Measurements from ENCODE around the gene SAMD10.

The SAMD10 gene

DNA sequence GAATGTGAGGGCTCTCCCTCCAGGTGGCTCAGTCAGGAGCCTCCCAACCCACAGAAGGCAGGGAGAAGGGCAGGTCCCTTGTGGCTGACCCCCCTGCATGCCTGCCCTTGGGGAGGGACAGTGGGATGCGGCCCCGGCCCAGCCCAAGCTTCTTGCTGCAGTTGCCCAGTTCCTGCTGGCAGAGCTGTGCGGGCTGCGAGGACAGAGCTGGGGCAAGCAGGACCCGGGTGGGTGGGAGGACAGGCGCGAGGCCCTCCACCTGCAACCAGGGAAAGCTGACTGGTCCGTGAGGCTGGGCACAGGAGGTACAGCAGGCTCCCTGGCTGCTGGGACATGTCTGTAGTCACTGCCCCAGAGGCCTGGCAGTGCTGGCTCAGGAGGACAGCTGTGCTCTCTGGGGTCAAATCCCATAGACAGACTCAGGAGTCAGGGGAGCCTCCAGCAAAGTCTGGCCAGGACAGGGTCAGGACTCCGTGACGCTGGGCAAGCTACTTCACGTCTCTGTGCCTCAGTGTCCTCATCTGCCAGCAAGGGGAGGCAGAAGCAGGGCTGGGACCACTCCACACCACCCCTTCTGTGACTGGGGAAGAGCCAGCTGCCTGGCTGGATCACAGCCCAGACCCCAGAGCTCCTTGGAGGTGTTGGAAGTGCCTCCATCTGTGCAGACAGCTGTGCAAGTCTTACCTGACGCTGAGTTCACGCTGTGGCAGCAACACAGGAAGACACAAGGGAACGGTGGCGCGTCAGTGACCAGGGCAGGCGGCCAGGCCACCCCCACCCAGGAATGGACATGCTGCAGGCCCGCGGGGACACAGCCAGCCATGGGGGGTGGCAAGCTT lies 36.3 kb downstream of the SAMD10 start:
- no peak overlapping the region for H3K4me3 ChIP-seq (replicated peaks; ENCODE audit: low read depth, low read length)
- DNase-seq (ENCODE audit: extremely low read depth, low read depth) = no peak
- TF ChIP-seq, protein P1, sequence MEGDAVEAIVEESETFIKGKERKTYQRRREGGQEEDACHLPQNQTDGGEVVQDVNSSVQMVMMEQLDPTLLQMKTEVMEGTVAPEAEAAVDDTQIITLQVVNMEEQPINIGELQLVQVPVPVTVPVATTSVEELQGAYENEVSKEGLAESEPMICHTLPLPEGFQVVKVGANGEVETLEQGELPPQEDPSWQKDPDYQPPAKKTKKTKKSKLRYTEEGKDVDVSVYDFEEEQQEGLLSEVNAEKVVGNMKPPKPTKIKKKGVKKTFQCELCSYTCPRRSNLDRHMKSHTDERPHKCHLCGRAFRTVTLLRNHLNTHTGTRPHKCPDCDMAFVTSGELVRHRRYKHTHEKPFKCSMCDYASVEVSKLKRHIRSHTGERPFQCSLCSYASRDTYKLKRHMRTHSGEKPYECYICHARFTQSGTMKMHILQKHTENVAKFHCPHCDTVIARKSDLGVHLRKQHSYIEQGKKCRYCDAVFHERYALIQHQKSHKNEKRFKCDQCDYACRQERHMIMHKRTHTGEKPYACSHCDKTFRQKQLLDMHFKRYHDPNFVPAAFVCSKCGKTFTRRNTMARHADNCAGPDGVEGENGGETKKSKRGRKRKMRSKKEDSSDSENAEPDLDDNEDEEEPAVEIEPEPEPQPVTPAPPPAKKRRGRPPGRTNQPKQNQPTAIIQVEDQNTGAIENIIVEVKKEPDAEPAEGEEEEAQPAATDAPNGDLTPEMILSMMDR (IDR thresholded peaks at IDR 0.05; ENCODE audit: low read depth, low read length, missing control alignments) = no peak

DNA sequence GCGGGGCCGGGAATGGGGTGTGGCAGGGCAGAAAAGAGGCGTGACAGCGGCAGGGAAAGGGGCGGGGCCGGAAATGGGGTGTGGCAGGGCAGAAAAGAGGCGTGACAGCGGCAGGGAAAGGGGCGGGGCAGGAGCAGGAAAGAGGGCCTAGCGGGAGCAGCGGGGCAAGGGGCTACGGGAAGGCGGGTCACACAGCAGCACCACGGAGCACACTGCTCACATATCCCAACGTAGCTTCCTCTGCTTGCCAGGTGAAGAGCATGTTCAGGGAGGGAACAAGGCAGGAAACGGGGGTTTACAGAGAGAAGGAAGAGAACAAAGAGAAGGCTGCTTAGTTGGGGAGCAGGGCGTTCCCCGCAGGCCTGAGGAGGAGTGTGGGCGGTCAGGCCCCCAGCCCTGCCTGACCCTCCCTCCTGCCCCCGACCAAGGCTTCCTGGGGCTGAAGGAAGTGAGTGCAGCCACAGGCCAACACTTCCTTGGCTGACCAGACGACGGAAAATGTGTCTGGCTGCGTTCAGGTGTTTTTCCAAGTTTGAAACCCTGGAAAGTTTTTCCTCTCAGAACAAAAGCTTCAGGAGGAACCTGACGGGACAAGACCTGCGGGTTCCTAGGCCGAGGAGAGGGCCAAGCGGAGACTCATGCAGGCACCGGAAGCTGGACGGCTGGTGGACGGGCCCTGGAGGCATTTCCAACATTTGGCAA lies 37.0 kb downstream of the SAMD10 start:
- no peak overlapping the region for H3K4me3 ChIP-seq (replicated peaks; ENCODE audit: low read depth, low read length)
- TF ChIP-seq, protein P1 (IDR thresholded peaks at IDR 0.05; ENCODE audit: low read depth, low read length, missing control alignments) = no peak
- DNase-seq (ENCODE audit: extremely low read depth, low read depth) = no peak

DNA sequence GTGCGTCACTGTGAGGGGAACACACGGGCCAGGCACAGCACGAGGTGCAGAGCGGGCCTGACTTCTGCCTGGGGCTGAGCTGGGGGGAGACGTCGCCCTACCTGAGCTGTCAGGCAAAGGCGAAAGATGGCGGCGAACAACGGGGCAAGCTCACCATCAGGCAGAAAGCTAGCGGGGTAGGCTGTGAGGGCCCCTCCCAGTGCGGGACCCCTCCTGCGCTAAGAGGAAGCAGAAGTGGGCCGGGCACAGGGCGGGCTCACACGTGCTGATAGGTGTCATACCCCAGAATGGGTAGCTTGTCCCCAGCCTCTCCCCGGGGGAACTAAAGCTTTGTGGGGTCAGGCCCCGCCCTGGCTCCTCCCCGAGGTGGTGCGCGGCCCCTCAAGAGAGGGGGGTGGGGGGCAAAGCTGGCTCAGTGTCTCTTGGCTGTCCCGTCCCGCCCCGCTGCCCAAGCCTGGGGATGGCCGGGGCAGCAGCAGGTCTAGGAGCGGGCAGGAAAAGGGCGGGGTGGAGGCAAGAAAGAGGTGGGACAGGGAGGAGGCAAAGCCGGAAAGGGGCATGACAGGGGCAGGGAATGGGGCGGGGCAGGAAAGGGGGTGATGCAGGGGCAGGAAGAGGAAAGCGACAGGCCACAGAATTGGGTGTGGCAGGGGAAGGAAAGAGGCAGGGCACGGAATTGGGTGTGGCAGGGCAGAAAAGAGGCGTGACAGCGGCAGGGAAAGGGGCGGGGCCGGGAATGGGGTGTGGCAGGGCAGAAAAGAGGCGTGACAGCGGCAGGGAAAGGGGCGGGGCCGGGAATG lies 38.0 kb downstream of the SAMD10 start:
- H3K4me3 ChIP-seq (replicated peaks; ENCODE audit: low read depth, low read length) = no peak overlapping the region

DNA sequence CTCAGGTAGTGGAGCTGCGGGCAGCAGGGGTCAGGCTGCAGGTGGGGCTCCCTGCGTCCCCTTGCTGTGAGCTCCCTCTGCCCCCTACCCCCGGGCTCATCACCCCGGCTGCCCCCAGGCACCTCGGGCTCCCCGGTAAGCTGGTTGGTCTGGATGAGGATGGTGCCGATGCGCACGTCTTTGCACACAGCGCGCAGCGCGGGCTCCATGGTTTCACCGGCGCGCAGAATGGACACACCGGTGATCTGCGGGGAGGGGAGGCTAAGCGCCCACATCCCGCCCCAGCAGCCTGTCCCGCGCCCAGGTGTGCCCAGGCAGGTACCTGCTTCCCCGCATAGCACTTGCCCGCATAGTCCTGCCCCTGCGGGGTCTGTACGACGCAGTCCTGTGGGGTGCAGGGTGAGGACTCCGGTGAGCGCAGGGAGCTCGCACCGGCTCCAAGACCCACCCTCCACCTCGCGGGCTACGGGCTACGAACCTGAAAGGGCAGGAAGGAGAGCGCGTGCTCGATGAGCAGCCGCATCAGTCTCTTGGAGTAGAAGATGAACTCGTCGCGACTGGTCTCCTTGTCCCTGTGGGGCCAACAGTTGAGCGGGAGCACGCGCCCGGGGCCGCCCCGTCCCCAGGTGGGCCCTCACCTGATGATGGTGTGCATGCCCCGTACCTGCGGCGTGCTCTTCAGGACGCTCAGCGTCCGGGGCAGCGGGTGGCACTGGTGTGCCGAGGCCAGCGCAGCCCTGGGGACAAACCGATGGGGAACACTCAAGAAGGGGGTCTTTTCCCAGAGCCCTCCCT lies 38.8 kb downstream of the SAMD10 start:
- H3K4me3 ChIP-seq (replicated peaks; ENCODE audit: low read depth, low read length) = no peak overlapping the region
- TF ChIP-seq, protein P1 (IDR thresholded peaks at IDR 0.05; ENCODE audit: low read depth, low read length, missing control alignments) = no peak
- no peak for DNase-seq (ENCODE audit: extremely low read depth, low read depth)

More for the DNA sequence above, 38.0 kb downstream of the SAMD10 start:
- TF ChIP-seq, protein P1 (IDR thresholded peaks at IDR 0.05; ENCODE audit: low read depth, low read length, missing control alignments) = no peak
- no peak for DNase-seq (ENCODE audit: extremely low read depth, low read depth)

GRCh38 chr20:63940071-63940471 lies 39.4 kb downstream of the SAMD10 start:
- no peak overlapping the region for H3K4me3 ChIP-seq (replicated peaks; ENCODE audit: low read depth, low read length)
- DNase-seq (ENCODE audit: extremely low read depth, low read depth) = no peak
- TF ChIP-seq, protein P1 (IDR thresholded peaks at IDR 0.05; ENCODE audit: low read depth, low read length, missing control alignments) = no peak

Measured in HFF-Myc (cell line).